K562 (cell line): ENCODE results near the gene MTF1. TPM values are rescaled to one million over a fixed set of nuclear protein-coding genes. Genes with fewer than 3 reads are reported as not detected.

Source experiments
- CCAR2 ChIP-seq: fragments of 200-400 bp; formaldehyde crosslinking; IDR thresholded peaks from 2 replicates; pipeline ENCODE4 v1.6.1; 2017; ENCODE audit warnings: mild to moderate bottlenecking, low read depth, low read length
- E2F4 ChIP-seq: sonication (generic); formaldehyde crosslinking; IDR thresholded peaks from 2 replicates; pipeline ENCODE4 v1.8.0; 2022; ENCODE audit warnings: mild to moderate bottlenecking, low read depth, missing genetic modification reagents
- GATA2 ChIP-seq: sonication (generic); formaldehyde crosslinking; IDR thresholded peaks from 2 replicates; pipeline ENCODE4 v1.4.0; 2020; ENCODE audit warnings: mild to moderate bottlenecking, missing genetic modification reagents
- HMGN3 ChIP-seq: IDR thresholded peaks from 2 replicates; pipeline ENCODE4 v1.6.1; 2011; ENCODE audit warnings: borderline replicate concordance, low read depth, mild to moderate bottlenecking, mixed read lengths, low read length; ENCODE audit not compliant: insufficient read length; ENCODE audit errors: extremely low read depth
- KAT8 ChIP-seq: fragments of 450-650 bp; IDR thresholded peaks from 2 replicates; pipeline ENCODE4 v1.6.1; 2016; ENCODE audit warnings: low read depth, mild to moderate bottlenecking
- NCOA1 ChIP-seq: fragments of 450-650 bp; IDR thresholded peaks from 2 replicates; pipeline ENCODE4 v1.6.1; 2016; ENCODE audit warnings: low read depth
- POLR2B ChIP-seq: fragments of 450-650 bp; IDR thresholded peaks from 2 replicates; pipeline ENCODE4 v1.6.1; 2018; ENCODE audit warnings: low read depth; ENCODE audit not compliant: partially characterized antibody
- RBBP5 ChIP-seq: fragments of 200-600 bp; sonication (generic); IDR thresholded peaks from 2 replicates; pipeline ENCODE4 v1.6.1; 2012; ENCODE audit warnings: borderline replicate concordance, mild to moderate bottlenecking, low read length, control low read depth, inconsistent platforms; ENCODE audit not compliant: insufficient read depth, poor library complexity, severe bottlenecking
- REST ChIP-seq, 2 experiments: fragments of 450-650 bp; formaldehyde crosslinking in 1 of 2; IDR thresholded peaks; 2 replicates each; pipeline versions ENCODE4 v1.4.0 to v1.6.1; 2014 to 2020; ENCODE audit warnings: mild to moderate bottlenecking in 2 of 2, borderline replicate concordance in 1 of 2, low read depth in 1 of 2
- STAG1 ChIP-seq: sonication (generic); formaldehyde crosslinking; IDR thresholded peaks from 2 replicates; pipeline ENCODE4 v1.5.0; 2020; ENCODE audit warnings: missing genetic modification reagents, borderline replicate concordance
- TCF7L2 ChIP-seq: fragments of 150-350 bp; IDR thresholded peaks from 2 replicates; pipeline ENCODE4 v1.6.1; 2016; ENCODE audit warnings: low read depth, mild to moderate bottlenecking, low read length, moderate library complexity
- TEAD4 ChIP-seq, 2 experiments: sonication (generic) in 1 of 2; formaldehyde crosslinking in 1 of 2; IDR thresholded peaks; 2 replicates each; pipeline versions ENCODE4 v1.6.1 to v1.8.0; 2012 to 2022; ENCODE audit warnings: borderline replicate concordance in 1 of 2, inconsistent platforms in 1 of 2, low read length in 1 of 2, mild to moderate bottlenecking in 1 of 2, missing genetic modification reagents in 1 of 2
- USF2 ChIP-seq: sonication (generic); formaldehyde crosslinking; IDR thresholded peaks from 2 replicates; pipeline ENCODE4 v1.5.0; 2020; ENCODE audit warnings: missing genetic modification reagents
- ZNF165 ChIP-seq: fragments of 250-450 bp; sonication (Bioruptor Pico); IDR thresholded peaks from 2 replicates; pipeline ENCODE4 v1.4.0; 2020; ENCODE audit warnings: borderline replicate concordance
- ZNF174 ChIP-seq: fragments of 250-450 bp; sonication (Bioruptor Pico); IDR thresholded peaks from 2 replicates; pipeline ENCODE4 v1.4.0; 2020; ENCODE audit warnings: mild to moderate bottlenecking
- polyA plus RNA-seq, 8 experiments: library from polyadenylated mRNA; depleted of rRNA in 4 of 8; stranded (reverse) in 5 of 8; unstranded in 3 of 8; fragments of >200 nt; fragmentation: Nextera tagmentation in 2 of 8; fragmentation: Illumina TruSeq in 1 of 8; extraction: Ambion mirVana in 2 of 8; extraction: Trizol in 1 of 8; gene quantifications; 2 replicates each; pipeline versions ENCODE4 v1.2.1 to v1.2.3, GENCODE V29; 2011 to 2014; ENCODE audit warnings: inconsistent platforms in 1 of 8, missing spikeins in 1 of 8
- total RNA-seq, 7 experiments: library from RNA; depleted of rRNA in 6 of 7; stranded (reverse); fragments of >200 nt in 6 of 7; fragmentation: Illumina TruSeq in 2 of 7; extraction: Trizol in 2 of 7; gene quantifications; 2 replicates each; pipeline versions ENCODE4 v1.2.1 to v1.2.3, GENCODE V29; 2011 to 2021; ENCODE audit warnings: low replicate concordance in 1 of 7

The MTF1 gene
- total and polyA plus RNA-seq, 9 of the 15 experiments (the other 6 are each of a cell fraction or from before 2014, with no cell fraction given), result 1.1 to 12.2 (median 4.3) TPM

- peak; percentile 100 for TF ChIP-seq REST (IDR thresholded peaks at IDR 0.05; ENCODE audit: borderline replicate concordance)
- TF ChIP-seq REST (CRISPR knock-in tag; IDR thresholded peaks at IDR 0.05; ENCODE audit: low read depth), result peak; percentile 99
- no peak for TF ChIP-seq GATA2 (CRISPR knock-in tag)
- no peak for TF ChIP-seq TEAD4 (IDR thresholded peaks at IDR 0.05; ENCODE audit: low read length)
- TF ChIP-seq TEAD4 (CRISPR knock-in tag; IDR thresholded peaks at IDR 0.05; ENCODE audit: borderline replicate concordance), result peak; percentile 84; the same call in 1 of the 2 replicates
- peak; percentile 58; the same call in 1 of the 2 replicates for TF ChIP-seq STAG1 (CRISPR knock-in tag)
- TF ChIP-seq HMGN3, result no peak
- no peak for TF ChIP-seq ZNF174 (CRISPR knock-in tag)
- no peak for TF ChIP-seq ZNF165
- 0 out of 2 replicates have a peak, but pooled peaks have one; percentile 23 for TF ChIP-seq USF2 (CRISPR knock-in tag)
- no peak for TF ChIP-seq CCAR2
- TF ChIP-seq RBBP5, result no peak
- peak; percentile 75; the same call in 1 of the 2 replicates for TF ChIP-seq E2F4
- peak; percentile 52; the same call in 1 of the 2 replicates for TF ChIP-seq NCOA1
- TF ChIP-seq POLR2B, result no peak
- no peak for TF ChIP-seq TCF7L2
- TF ChIP-seq KAT8, result no peak
Measured at GRCh38 chr1:37795340-37796125, 63.9 kb downstream of the MTF1 start (continued).
